ENCODE results near the gene ATAD5.
"Not testable (repeated sequence)": the region's sequence is repeated elsewhere in the genome, so short reads cannot be mapped to it uniquely, and the experiment has no call there.

ATAD5 gene

DNA sequence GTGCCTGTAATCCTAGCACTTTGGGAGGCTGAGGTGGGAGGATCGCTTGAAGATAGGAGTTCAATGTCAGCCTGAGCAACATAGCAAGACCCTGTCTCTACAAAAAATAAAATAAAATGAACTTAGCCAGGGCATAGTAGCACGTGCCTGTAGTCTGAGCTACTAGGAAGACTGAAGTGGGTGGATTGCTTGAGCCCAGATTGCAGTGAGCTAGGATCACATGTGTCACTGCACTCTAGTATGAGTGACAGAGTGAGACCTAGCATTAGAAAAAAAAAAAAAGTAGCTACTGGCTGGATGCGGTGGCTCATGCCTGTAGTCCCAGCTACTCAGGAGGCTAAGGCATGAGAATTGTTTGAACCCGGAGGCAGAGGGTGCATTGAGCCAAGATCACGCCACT is 96.0 kb downstream of the ATAD5 start:
- H3K4me1 ChIP-seq (ENCODE audit: low read length), result peaks cover 10% of the 10 kb centered on the region
- no peaks in the 10 kb centered on the region for H4K20me1 ChIP-seq (ENCODE audit: insufficient read depth, low read length)
- H2AFZ ChIP-seq (ENCODE audit: low read depth, low read length), result no peak overlapping the region
- H3K4me2 ChIP-seq (ENCODE audit: low read length), result no peak overlapping the region
- H3K9me3 ChIP-seq (ENCODE audit: insufficient read depth, low read length), result no peaks in the 10 kb centered on the region
- H3K4me3 ChIP-seq (ENCODE audit: low read length), result no peak overlapping the region
- no peak overlapping the region for H3K9ac ChIP-seq (ENCODE audit: low read length)
- no peaks in the 10 kb centered on the region for H3K79me2 ChIP-seq (ENCODE audit: low read length)
- no peak for TF ChIP-seq EZH2phosphoT487 (IDR thresholded peaks at IDR 0.05; ENCODE audit: low read depth)
- TF ChIP-seq, protein P1, sequence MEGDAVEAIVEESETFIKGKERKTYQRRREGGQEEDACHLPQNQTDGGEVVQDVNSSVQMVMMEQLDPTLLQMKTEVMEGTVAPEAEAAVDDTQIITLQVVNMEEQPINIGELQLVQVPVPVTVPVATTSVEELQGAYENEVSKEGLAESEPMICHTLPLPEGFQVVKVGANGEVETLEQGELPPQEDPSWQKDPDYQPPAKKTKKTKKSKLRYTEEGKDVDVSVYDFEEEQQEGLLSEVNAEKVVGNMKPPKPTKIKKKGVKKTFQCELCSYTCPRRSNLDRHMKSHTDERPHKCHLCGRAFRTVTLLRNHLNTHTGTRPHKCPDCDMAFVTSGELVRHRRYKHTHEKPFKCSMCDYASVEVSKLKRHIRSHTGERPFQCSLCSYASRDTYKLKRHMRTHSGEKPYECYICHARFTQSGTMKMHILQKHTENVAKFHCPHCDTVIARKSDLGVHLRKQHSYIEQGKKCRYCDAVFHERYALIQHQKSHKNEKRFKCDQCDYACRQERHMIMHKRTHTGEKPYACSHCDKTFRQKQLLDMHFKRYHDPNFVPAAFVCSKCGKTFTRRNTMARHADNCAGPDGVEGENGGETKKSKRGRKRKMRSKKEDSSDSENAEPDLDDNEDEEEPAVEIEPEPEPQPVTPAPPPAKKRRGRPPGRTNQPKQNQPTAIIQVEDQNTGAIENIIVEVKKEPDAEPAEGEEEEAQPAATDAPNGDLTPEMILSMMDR (IDR thresholded peaks at IDR 0.05; ENCODE audit: low read depth, low read length), result no peak
- peaks cover 3% of the 10 kb centered on the region; the same call in 1 of the 2 replicates for H3K27me3 ChIP-seq (ENCODE audit: low read depth, low read length)
- no peaks in the 10 kb centered on the region for H3K36me3 ChIP-seq (replicated peaks; ENCODE audit: low read depth, low read length)
- no peak overlapping the region for H3K27ac ChIP-seq (ENCODE audit: low read length)

DNA sequence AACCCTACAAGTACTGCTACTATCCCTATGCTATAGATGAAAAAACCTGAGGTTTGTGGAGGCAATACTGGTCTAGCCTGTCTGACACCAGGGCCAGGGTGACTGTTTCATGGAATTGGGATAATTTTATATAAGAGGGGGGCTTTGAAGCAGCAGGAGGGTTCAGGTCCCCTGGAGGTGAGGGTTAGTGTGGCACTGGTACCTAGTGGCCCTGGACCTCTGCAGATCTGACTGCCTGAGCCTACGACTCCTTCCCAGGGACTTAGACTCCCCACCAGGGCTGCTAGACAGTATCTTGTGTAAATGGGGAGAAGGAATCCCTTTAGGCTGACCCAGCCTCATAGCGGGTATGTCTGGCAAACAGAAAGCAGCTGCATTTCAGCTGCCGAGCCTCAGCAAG is 96.8 kb downstream of the ATAD5 start:
- TF ChIP-seq, protein P1 (IDR thresholded peaks at IDR 0.05; ENCODE audit: low read depth, low read length), result no peak
- TF ChIP-seq EZH2phosphoT487 (IDR thresholded peaks at IDR 0.05; ENCODE audit: low read depth), result no peak
- H2AFZ ChIP-seq (ENCODE audit: low read depth, low read length), result no peak overlapping the region
- no peaks in the 10 kb centered on the region for H3K27me3 ChIP-seq (ENCODE audit: low read depth, low read length)
- H3K79me2 ChIP-seq (ENCODE audit: low read length), result no peaks in the 10 kb centered on the region
- no peaks in the 10 kb centered on the region for H4K20me1 ChIP-seq (ENCODE audit: insufficient read depth, low read length)
- H3K27ac ChIP-seq (ENCODE audit: low read length), result no peak overlapping the region
- H3K9me3 ChIP-seq (ENCODE audit: insufficient read depth, low read length), result no peaks in the 10 kb centered on the region
- H3K4me1 ChIP-seq (ENCODE audit: low read length), result peaks cover 10% of the 10 kb centered on the region
- no peak overlapping the region for H3K4me3 ChIP-seq (ENCODE audit: low read length)
- no peak overlapping the region for H3K9ac ChIP-seq (ENCODE audit: low read length)
- no peak overlapping the region for H3K4me2 ChIP-seq (ENCODE audit: low read length)
- no peaks in the 10 kb centered on the region for H3K36me3 ChIP-seq (replicated peaks; ENCODE audit: low read depth, low read length)

DNA sequence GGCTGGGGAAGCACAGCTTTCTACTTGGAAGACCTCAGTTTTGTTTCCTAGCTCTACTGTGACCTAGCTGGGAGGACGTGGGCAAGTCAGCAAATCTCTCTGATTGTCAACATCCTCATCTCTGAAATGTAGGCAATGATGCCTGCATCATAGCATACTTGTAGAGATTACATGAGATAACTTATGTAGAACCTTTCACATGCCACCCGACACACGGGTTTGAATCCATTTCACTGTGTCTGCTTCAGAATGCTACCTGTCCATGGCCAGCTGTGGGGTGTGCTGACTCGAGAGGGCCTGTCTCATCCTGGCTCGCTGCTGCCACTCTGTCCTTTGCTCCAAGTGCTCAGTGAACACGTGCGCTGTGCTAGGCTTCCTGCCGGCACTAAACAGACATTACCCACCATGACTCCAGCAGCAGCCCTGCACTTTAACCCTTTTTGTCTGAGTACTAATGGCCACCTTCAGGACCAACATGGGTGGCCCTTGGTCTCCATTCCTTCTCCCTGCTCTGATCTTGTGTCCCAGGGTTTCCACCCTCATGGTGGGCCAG is 97.4 kb downstream of the ATAD5 start:
- H3K27me3 ChIP-seq (ENCODE audit: low read depth, low read length), result no peaks in the 10 kb centered on the region
- no peak overlapping the region for H3K4me2 ChIP-seq (ENCODE audit: low read length)
- H3K9ac ChIP-seq (ENCODE audit: low read length), result no peak overlapping the region
- H3K36me3 ChIP-seq (replicated peaks; ENCODE audit: low read depth, low read length), result no peaks in the 10 kb centered on the region
- no peak overlapping the region for H3K27ac ChIP-seq (ENCODE audit: low read length)
- no peaks in the 10 kb centered on the region for H4K20me1 ChIP-seq (ENCODE audit: insufficient read depth, low read length)
- H3K4me3 ChIP-seq (ENCODE audit: low read length), result no peak overlapping the region
- H3K79me2 ChIP-seq (ENCODE audit: low read length), result no peaks in the 10 kb centered on the region
- TF ChIP-seq EZH2phosphoT487 (IDR thresholded peaks at IDR 0.05; ENCODE audit: low read depth), result no peak
- TF ChIP-seq, protein P1 (IDR thresholded peaks at IDR 0.05; ENCODE audit: low read depth, low read length), result no peak
- peaks cover 10% of the 10 kb centered on the region for H3K4me1 ChIP-seq (ENCODE audit: low read length)
- H3K9me3 ChIP-seq (ENCODE audit: insufficient read depth, low read length), result no peaks in the 10 kb centered on the region
- no peak overlapping the region for H2AFZ ChIP-seq (ENCODE audit: low read depth, low read length)

DNA sequence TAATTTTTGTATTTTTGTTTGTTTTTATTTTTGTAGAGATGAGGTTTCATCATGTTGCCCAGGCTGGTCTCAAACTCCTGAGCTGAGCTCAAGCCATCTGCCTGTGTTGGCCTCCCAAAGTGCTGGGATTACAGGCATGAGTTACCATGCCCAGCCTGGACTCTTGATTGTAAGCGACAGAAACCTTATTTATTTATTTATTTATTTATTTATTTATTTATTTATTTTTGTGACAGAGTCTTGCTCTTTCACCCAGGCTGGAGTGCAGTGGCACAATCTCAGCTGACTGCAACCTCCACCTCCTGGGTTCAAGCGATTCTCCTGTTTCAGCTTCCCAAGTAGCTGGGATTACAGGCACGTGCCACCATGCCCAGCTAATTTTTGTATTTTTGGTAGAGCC is 98.1 kb downstream of the ATAD5 start:
- not testable (repeated sequence) for H3K9me3 ChIP-seq (ENCODE audit: insufficient read depth, low read length); H3K36me3 ChIP-seq (replicated peaks; ENCODE audit: low read depth, low read length); H3K27ac ChIP-seq (ENCODE audit: low read length); H3K79me2 ChIP-seq (ENCODE audit: low read length); H2AFZ ChIP-seq (ENCODE audit: low read depth, low read length); H3K9ac ChIP-seq (ENCODE audit: low read length); H3K4me3 ChIP-seq (ENCODE audit: low read length); H4K20me1 ChIP-seq (ENCODE audit: insufficient read depth, low read length); H3K4me2 ChIP-seq (ENCODE audit: low read length); H3K27me3 ChIP-seq (ENCODE audit: low read depth, low read length)
- peaks cover 10% of the 10 kb centered on the region for H3K4me1 ChIP-seq (ENCODE audit: low read length)

DNA sequence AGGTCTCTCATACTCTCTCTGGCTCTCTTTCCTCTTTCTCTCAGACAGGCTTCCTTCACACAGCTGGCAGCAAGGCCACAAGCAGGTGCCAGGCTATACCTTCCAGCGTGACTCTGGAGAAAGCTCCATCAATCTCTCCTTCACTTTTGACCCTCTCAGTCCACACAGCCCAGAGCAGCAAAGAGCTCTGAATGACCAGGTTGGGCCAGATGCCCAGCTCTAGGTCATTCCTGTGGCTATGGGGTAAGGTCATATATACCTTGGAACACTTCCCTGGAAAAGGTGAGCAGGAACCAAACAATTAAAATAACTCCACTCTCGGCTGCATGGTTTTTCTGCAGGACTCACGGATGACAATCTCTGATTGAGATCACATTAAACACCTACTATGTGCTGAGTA is 98.7 kb downstream of the ATAD5 start:
- no peaks in the 10 kb centered on the region for H4K20me1 ChIP-seq (ENCODE audit: insufficient read depth, low read length)
- H3K36me3 ChIP-seq (replicated peaks; ENCODE audit: low read depth, low read length), result no peaks in the 10 kb centered on the region
- no peak for TF ChIP-seq EZH2phosphoT487 (IDR thresholded peaks at IDR 0.05; ENCODE audit: low read depth)
- TF ChIP-seq, protein P1 (IDR thresholded peaks at IDR 0.05; ENCODE audit: low read depth, low read length), result no peak
- H2AFZ ChIP-seq (ENCODE audit: low read depth, low read length), result no peak overlapping the region
- no peak overlapping the region for H3K9ac ChIP-seq (ENCODE audit: low read length)
- no peaks in the 10 kb centered on the region for H3K79me2 ChIP-seq (ENCODE audit: low read length)
- H3K27me3 ChIP-seq (ENCODE audit: low read depth, low read length), result no peaks in the 10 kb centered on the region
- no peaks in the 10 kb centered on the region for H3K9me3 ChIP-seq (ENCODE audit: insufficient read depth, low read length)
- H3K27ac ChIP-seq (ENCODE audit: low read length), result no peak overlapping the region
- H3K4me1 ChIP-seq (ENCODE audit: low read length), result peaks cover 10% of the 10 kb centered on the region
- no peak overlapping the region for H3K4me2 ChIP-seq (ENCODE audit: low read length)
- H3K4me3 ChIP-seq (ENCODE audit: low read length), result no peak overlapping the region

DNA sequence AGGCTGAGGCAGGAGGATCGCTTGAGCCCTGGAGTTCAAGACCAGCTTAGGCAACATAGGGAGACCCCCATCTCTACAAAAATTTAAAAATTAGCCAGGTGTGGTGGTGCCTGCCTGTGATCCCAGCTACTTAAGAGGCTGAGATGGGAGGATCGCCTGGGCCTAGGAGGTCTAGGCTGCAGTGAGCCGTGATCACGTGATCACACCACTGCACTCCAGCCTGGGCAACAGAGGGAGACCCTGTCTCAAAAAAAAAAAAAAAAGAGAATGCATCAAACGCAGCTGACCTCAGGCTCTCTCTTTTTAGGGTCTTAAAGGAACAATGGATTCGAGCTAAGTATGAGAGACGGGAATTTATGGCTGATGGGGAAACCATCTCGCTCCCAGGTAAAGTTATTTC is 99.8 kb downstream of the ATAD5 start:
- not testable (repeated sequence) for H3K9ac ChIP-seq (ENCODE audit: low read length); H3K9me3 ChIP-seq (ENCODE audit: insufficient read depth, low read length); H3K36me3 ChIP-seq (replicated peaks; ENCODE audit: low read depth, low read length); H3K4me2 ChIP-seq (ENCODE audit: low read length); H3K4me1 ChIP-seq (ENCODE audit: low read length); H2AFZ ChIP-seq (ENCODE audit: low read depth, low read length); H4K20me1 ChIP-seq (ENCODE audit: insufficient read depth, low read length); H3K27me3 ChIP-seq (ENCODE audit: low read depth, low read length); H3K79me2 ChIP-seq (ENCODE audit: low read length); H3K27ac ChIP-seq (ENCODE audit: low read length); H3K4me3 ChIP-seq (ENCODE audit: low read length)

Measured in OCI-LY3 (cell line).